Measurements from ENCODE around the gene LTF.

LTF gene

GRCh38 chr3:46416811-46417510 is 47.7 kb downstream of the LTF start:
- H3K4me3 Mint-ChIP-seq, result no peak overlapping the region
- no peak overlapping the region for H3K27ac Mint-ChIP-seq
- peaks cover 0 to 3% of the 10 kb centered on the region in 2 donors for H3K4me1 Mint-ChIP-seq (ENCODE audit: low read depth in 2 of 2)
- DNase-seq (no peak), ATAC-seq (replicated peaks) (no peak)
- no peaks in the 10 kb centered on the region for H3K36me3 Mint-ChIP-seq (ENCODE audit: insufficient read depth)
- H3K9me3 Mint-ChIP-seq, result no peaks in the 10 kb centered on the region
- no peaks in the 10 kb centered on the region for H3K27me3 Mint-ChIP-seq

GRCh38 chr3:46416125-46416810 is 48.4 kb downstream of the LTF start:
- Mint-ChIP-seq H3K9me3 (no peaks in the 10 kb centered on the region), H3K36me3 (ENCODE audit: insufficient read depth) (no peaks in the 10 kb centered on the region), H3K27me3 (no peaks in the 10 kb centered on the region), H3K4me1 (ENCODE audit: low read depth in 2 of 2) (peaks cover 0 to 3% of the 10 kb centered on the region in 2 donors), H3K27ac (no peak overlapping the region), H3K4me3 (no peak overlapping the region)
- ATAC-seq (replicated peaks) (no peak), DNase-seq (no peak)

GRCh38 chr3:46414739-46415138 is 50.0 kb downstream of the LTF start:
- no peaks in the 10 kb centered on the region for H3K27me3 Mint-ChIP-seq
- no peak overlapping the region for H3K4me3 Mint-ChIP-seq
- DNase-seq, result no peak
- no peak overlapping the region for H3K27ac Mint-ChIP-seq
- ATAC-seq (replicated peaks), result no peak
- no peaks in the 10 kb centered on the region for H3K9me3 Mint-ChIP-seq
- no peaks in the 10 kb centered on the region for H3K36me3 Mint-ChIP-seq (ENCODE audit: insufficient read depth)
- peaks cover 0 to 9% of the 10 kb centered on the region in 2 donors for H3K4me1 Mint-ChIP-seq (ENCODE audit: low read depth in 2 of 2)

GRCh38 chr3:46413951-46414350 is 50.8 kb downstream of the LTF start:
- H3K27me3 Mint-ChIP-seq, result no peaks in the 10 kb centered on the region
- no peak for ATAC-seq (replicated peaks)

GRCh38 chr3:46412786-46413298 is 51.9 kb downstream of the LTF start:
- ATAC-seq (replicated peaks) (no peak), DNase-seq (no peak)
- no peaks in the 10 kb centered on the region for H3K9me3 Mint-ChIP-seq
- no peaks in the 10 kb centered on the region for H3K36me3 Mint-ChIP-seq (ENCODE audit: insufficient read depth)
- peaks cover under 1 to 16% of the 10 kb centered on the region in 2 donors for H3K4me1 Mint-ChIP-seq (ENCODE audit: low read depth in 2 of 2)
- no peak overlapping the region for H3K27ac Mint-ChIP-seq
- no peaks in the 10 kb centered on the region for H3K27me3 Mint-ChIP-seq
- H3K4me3 Mint-ChIP-seq, result no peak overlapping the region

More at GRCh38 chr3:46413951-46414350, 50.8 kb downstream of the LTF start:
- Mint-ChIP-seq H3K36me3 (ENCODE audit: insufficient read depth) (no peaks in the 10 kb centered on the region), H3K9me3 (no peaks in the 10 kb centered on the region), H3K4me1 (ENCODE audit: low read depth in 2 of 2) (peaks cover 0 to 10% of the 10 kb centered on the region in 2 donors), H3K27ac (no peak overlapping the region), H3K4me3 (no peak overlapping the region)
- no peak for DNase-seq

GRCh38 chr3:46411271-46411670 is 53.4 kb downstream of the LTF start:
- no peak overlapping the region for H3K27ac Mint-ChIP-seq

GRCh38 chr3:46410669-46411068 is 54.0 kb downstream of the LTF start:
- DNase-seq (no peak), ATAC-seq (replicated peaks) (no peak)
- Mint-ChIP-seq H3K27me3 (no peaks in the 10 kb centered on the region), H3K4me3 (no peak overlapping the region), H3K9me3 (no peaks in the 10 kb centered on the region), H3K36me3 (ENCODE audit: insufficient read depth) (peaks cover 4% of the 10 kb centered on the region), H3K4me1 (ENCODE audit: low read depth in 2 of 2) (peaks cover 12 to 26% of the 10 kb centered on the region in 2 donors), H3K27ac (no peak overlapping the region)

More at GRCh38 chr3:46411271-46411670, 53.4 kb downstream of the LTF start:
- H3K4me1 Mint-ChIP-seq (ENCODE audit: low read depth in 2 of 2), result peaks cover 12 to 28% of the 10 kb centered on the region in 2 donors
- H3K4me3 Mint-ChIP-seq, result no peak overlapping the region
- H3K36me3 Mint-ChIP-seq (ENCODE audit: insufficient read depth), result peaks cover 4% of the 10 kb centered on the region
- no peaks in the 10 kb centered on the region for H3K9me3 Mint-ChIP-seq
- no peak for DNase-seq
- ATAC-seq (replicated peaks), result no peak
- H3K27me3 Mint-ChIP-seq, result no peaks in the 10 kb centered on the region

GRCh38 chr3:46409739-46410489 is 54.8 kb downstream of the LTF start:
- peaks cover 12 to 26% of the 10 kb centered on the region in 2 donors for H3K4me1 Mint-ChIP-seq (ENCODE audit: low read depth in 2 of 2)
- no peak overlapping the region for H3K4me3 Mint-ChIP-seq
- no peak for ATAC-seq (replicated peaks)

GRCh38 chr3:46408853-46409252 is 55.9 kb downstream of the LTF start:
- ATAC-seq (replicated peaks) (no peak), DNase-seq (no peak)
- Mint-ChIP-seq H3K27ac (no peak overlapping the region), H3K27me3 (no peaks in the 10 kb centered on the region), H3K4me1 (ENCODE audit: low read depth in 2 of 2) (peaks cover 12 to 26% of the 10 kb centered on the region in 2 donors), H3K9me3 (no peaks in the 10 kb centered on the region), H3K4me3 (no peak overlapping the region), H3K36me3 (ENCODE audit: insufficient read depth) (peaks cover 7% of the 10 kb centered on the region)

More at GRCh38 chr3:46409739-46410489, 54.8 kb downstream of the LTF start:
- Mint-ChIP-seq H3K27me3 (no peaks in the 10 kb centered on the region), H3K36me3 (ENCODE audit: insufficient read depth) (peaks cover 4% of the 10 kb centered on the region), H3K27ac (peak overlapping the region in 1 of 2 donors; percentile 44), H3K9me3 (no peaks in the 10 kb centered on the region)
- DNase-seq, result no peak

- peak overlapping the region; percentile 88 to 90 for H3K4me3 Mint-ChIP-seq
- DNase-seq, result no peak
- no peak for ATAC-seq (replicated peaks)
- H3K9me3 Mint-ChIP-seq, result no peaks in the 10 kb centered on the region
- peaks cover 7% of the 10 kb centered on the region for H3K36me3 Mint-ChIP-seq (ENCODE audit: insufficient read depth)
- H3K4me1 Mint-ChIP-seq (ENCODE audit: low read depth in 2 of 2), result peaks cover 12 to 26% of the 10 kb centered on the region in 2 donors
- peak overlapping the region; percentile 96 to 97 for H3K27ac Mint-ChIP-seq
- no peaks in the 10 kb centered on the region for H3K27me3 Mint-ChIP-seq
Observed at GRCh38 chr3:46407970-46408369, 56.7 kb downstream of the LTF start.

- Mint-ChIP-seq H3K4me3 (peak within 1 kb of the TSS; percentile 88 to 90), H3K9me3 (no peaks in the 10 kb centered on the region), H3K36me3 (ENCODE audit: insufficient read depth) (peaks cover 7% of the 10 kb centered on the region), H3K27ac (peak within 1 kb of the TSS; percentile 96 to 97), H3K27me3 (no peaks in the 10 kb centered on the region), H3K4me1 (ENCODE audit: low read depth in 2 of 2) (peaks cover 12 to 26% of the 10 kb centered on the region in 2 donors)
- DNase-seq (peak; percentile 39 to 56 (median 47)), ATAC-seq (replicated peaks) (peak; percentile 90)
Observed at GRCh38 chr3:46406788-46407611, 57.7 kb downstream of the LTF start, which contains the start of the genes CCR5AS and CCRL2. Gene CCR5AS (minus strand): TSS chr3:46407066. Gene CCRL2 (plus strand): TSS chr3:46407259. CDS start chr3:46408080, 821 bp downstream.

GRCh38 chr3:46406443-46406787 is 58.3 kb downstream of the LTF start:
- H3K4me1 Mint-ChIP-seq (ENCODE audit: low read depth in 2 of 2), result peaks cover 12 to 26% of the 10 kb centered on the region in 2 donors
- no peaks in the 10 kb centered on the region for H3K9me3 Mint-ChIP-seq
- ATAC-seq (replicated peaks) (no peak), DNase-seq (no peak)
- H3K36me3 Mint-ChIP-seq (ENCODE audit: insufficient read depth), result peaks cover 7% of the 10 kb centered on the region
- H3K27me3 Mint-ChIP-seq, result no peaks in the 10 kb centered on the region
- H3K4me3 Mint-ChIP-seq, result peak overlapping the region in 1 of 2 donors; percentile 90
- H3K27ac Mint-ChIP-seq, result peak overlapping the region; percentile 96 to 97
